Keratinocyte (primary cell): ENCODE measurements around the gene MCOLN3. TPM values are rescaled to one million over a fixed set of nuclear protein-coding genes. Genes with fewer than 3 reads are reported as not detected.

Experiments
- DNase-seq: peaks from one replicate; pipeline ENCODE4 v3.0.0-alpha.2; 2011; ENCODE audit warnings: low read depth, missing footprints, low spot score
- FAIRE-seq: peaks from 2 replicates; lab custom pipeline; 2011; peaks lifted over from hg19 to GRCh38; lab: Jason Lieb, UNC
- H2AFZ ChIP-seq: 2 replicates; pipeline ENCODE4 v1.6.0; 2012; ENCODE audit warnings: low read length, control low read depth, inconsistent platforms; ENCODE audit not compliant: control insufficient read depth
- H3K27ac ChIP-seq: 2 replicates; pipeline ENCODE4 v1.5.1; 2011; ENCODE audit warnings: low read length; ENCODE audit not compliant: control insufficient read depth, insufficient read depth
- H3K27me3 ChIP-seq: 3 replicates; pipeline ENCODE4 v1.6.0; 2011; ENCODE audit warnings: low read length; ENCODE audit not compliant: control insufficient read depth, insufficient read depth; ENCODE audit errors: extremely low read depth
- H3K36me3 ChIP-seq, 2 experiments: 2 replicates in 1 of 2; 3 replicates in 1 of 2; pipeline ENCODE4 v1.5.1; 2011; ENCODE audit warnings: low read length in 2 of 2, mild to moderate bottlenecking in 1 of 2; ENCODE audit not compliant: control insufficient read depth in 2 of 2, insufficient read depth in 2 of 2; ENCODE audit errors: extremely low read depth in 1 of 2
- H3K4me1 ChIP-seq: 3 replicates; pipeline ENCODE4 v1.5.1; 2011; ENCODE audit warnings: low read length; ENCODE audit not compliant: control insufficient read depth, insufficient read depth; ENCODE audit errors: extremely low read depth
- H3K4me2 ChIP-seq: 3 replicates; pipeline ENCODE4 v1.6.0; 2011; ENCODE audit warnings: low read depth, low read length; ENCODE audit not compliant: control insufficient read depth, insufficient read depth; ENCODE audit errors: extremely low read depth
- H3K4me3 ChIP-seq, 3 experiments: fragments of 200-600 bp in 1 of 3; sonication (generic) in 1 of 3; 2 replicates in 2 of 3; 3 replicates in 1 of 3; pipeline ENCODE4 v1.5.1; 2011 to 2016; ENCODE audit warnings: low read length in 3 of 3, mild to moderate bottlenecking in 3 of 3, control low read depth in 2 of 3, inconsistent platforms in 1 of 3, low read depth in 1 of 3, mixed read lengths in 1 of 3, mixed run types in 1 of 3, moderate library complexity in 1 of 3; ENCODE audit not compliant: control insufficient read depth in 2 of 3, insufficient read depth in 2 of 3; ENCODE audit errors: extremely low read depth in 1 of 3
- H3K79me2 ChIP-seq: 2 replicates; pipeline ENCODE4 v1.6.0; 2012; ENCODE audit warnings: low read length; ENCODE audit not compliant: control insufficient read depth, insufficient read depth
- H3K9ac ChIP-seq: 3 replicates; pipeline ENCODE4 v1.6.0; 2011; ENCODE audit warnings: low read length; ENCODE audit not compliant: control insufficient read depth, insufficient read depth; ENCODE audit errors: extremely low read depth
- H3K9me1 ChIP-seq: 3 replicates; pipeline ENCODE4 v1.6.0; 2011; ENCODE audit warnings: low read length; ENCODE audit not compliant: control insufficient read depth, insufficient read depth; ENCODE audit errors: extremely low read depth
- H3K9me3 ChIP-seq: 2 replicates; pipeline ENCODE4 v1.5.1; 2012; ENCODE audit warnings: low read depth, low read length; ENCODE audit not compliant: control insufficient read depth
- H4K20me1 ChIP-seq: 3 replicates; pipeline ENCODE4 v1.6.0; 2011; ENCODE audit warnings: low read length; ENCODE audit not compliant: control insufficient read depth, insufficient read depth; ENCODE audit errors: extremely low read depth
- CTCF ChIP-seq, 3 experiments: IDR thresholded peaks in 1 of 3; conservative IDR thresholded peaks in 1 of 3; optimal IDR thresholded peaks in 1 of 3; 2 replicates in 2 of 3; 3 replicates in 1 of 3; pipeline versions ENCODE3 to v1.5.1; 2011; ENCODE audit warnings: low read length in 3 of 3, mild to moderate bottlenecking in 3 of 3, moderate library complexity in 2 of 3, control low read depth in 1 of 3, inconsistent platforms in 1 of 3; ENCODE audit not compliant: insufficient read depth in 2 of 3; ENCODE audit errors: extremely low read depth in 1 of 3
- EZH2 ChIP-seq: IDR thresholded peaks from one replicate; pipeline ENCODE4 v1.6.1; 2012; ENCODE audit warnings: inconsistent platforms, mild to moderate bottlenecking, low read length, moderate library complexity
- dilution Hi-C: fragments of 300-500 bp; cut with MboI; formaldehyde crosslinking; loops from one replicate; pipeline ENCODE4 v1.7.0; 2020; ENCODE audit warnings: low sequenced_read_pairs; ENCODE audit not compliant: extremely low pct_ligation_motif_present
- polyA plus RNA-seq, 5 experiments: library from polyadenylated mRNA; depleted of rRNA in 3 of 5; stranded (reverse) in 3 of 5; stranded (forward) in 1 of 5; unstranded in 1 of 5; fragments of >200 nt; gene quantifications; 1 replicate in 1 of 5; 2 replicates in 3 of 5; 3 replicates in 1 of 5; pipeline versions ENCODE4 v1.2.1 to v1.2.3, GENCODE V29; 2011 to 2012; ENCODE audit warnings: missing spikeins in 2 of 5, low read depth in 1 of 5, low replicate concordance in 1 of 5

Gene MCOLN3
- polyA plus RNA-seq, 1 donor (not counting 4 experiments of a cell fraction or from before 2014, with no cell fraction given) = 15.4 TPM

DNA sequence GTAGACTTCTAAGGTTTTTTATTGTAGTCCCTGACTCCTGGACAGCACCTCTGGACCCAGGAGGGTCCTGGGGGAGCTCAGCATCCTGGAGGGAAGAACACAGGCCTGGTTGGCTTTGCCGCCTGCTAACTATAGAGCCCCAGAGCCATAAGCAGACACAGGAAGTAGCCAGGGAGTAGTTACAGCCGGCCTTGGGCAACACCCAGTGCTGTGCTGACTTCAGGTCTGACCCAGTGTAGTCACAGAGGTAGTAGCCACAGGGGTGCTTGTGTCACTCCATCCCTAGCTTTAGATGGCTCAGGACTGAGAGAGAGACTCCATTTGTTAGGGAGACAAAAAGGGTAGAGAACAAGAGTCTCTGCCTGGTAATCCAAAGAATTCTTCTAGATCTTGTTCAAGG lies 73.3 kb downstream of the MCOLN3 start:
- no peaks in the 10 kb centered on the region for H3K36me3 ChIP-seq
- no peak for FAIRE-seq

DNA sequence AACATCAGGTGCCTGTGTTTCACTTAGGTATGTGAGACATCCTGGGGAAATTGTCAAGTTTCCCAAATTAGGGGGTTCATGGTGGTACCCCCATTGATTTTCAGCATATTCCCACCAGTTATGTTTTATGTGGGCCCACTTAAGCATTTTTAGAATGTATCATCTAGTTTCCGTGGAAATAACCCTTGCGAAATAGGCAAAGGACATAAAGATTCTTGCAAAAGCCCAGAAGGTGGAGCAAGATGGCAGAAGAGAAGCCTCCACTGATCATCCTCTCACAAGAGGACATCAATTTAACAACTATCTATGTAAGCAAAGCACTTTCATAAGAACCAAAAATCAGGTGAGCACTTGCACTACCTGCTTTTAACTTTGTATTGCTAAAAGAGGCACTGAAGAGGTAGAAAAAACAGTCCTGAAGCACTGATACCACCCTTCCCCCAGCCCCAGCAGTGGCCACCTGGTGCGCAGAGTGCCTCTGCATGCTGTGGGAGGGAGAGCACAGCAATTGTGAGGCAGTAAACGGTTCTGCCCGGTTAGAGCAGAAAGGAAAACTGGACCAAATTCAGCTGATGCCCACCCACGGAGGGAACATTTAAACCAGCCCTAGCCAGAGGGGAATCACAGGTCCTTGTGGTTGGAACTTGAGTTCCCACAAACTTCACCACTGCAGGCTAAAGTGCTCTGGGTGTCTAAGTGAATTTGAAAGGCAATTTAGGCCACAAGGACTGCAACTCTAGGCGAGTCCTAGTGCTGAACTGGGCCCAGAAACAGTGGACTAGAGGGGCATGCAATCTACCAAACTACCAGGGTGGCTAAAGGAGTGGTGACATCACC lies 74.6 kb downstream of the MCOLN3 start:
- Histone ChIP-seq H2AFZ (no peak overlapping the region), H3K27me3 (no peaks in the 10 kb centered on the region), H3K36me3 (no peaks in the 10 kb centered on the region), H3K9ac (no peak overlapping the region), H3K9me1 (no peaks in the 10 kb centered on the region), H4K20me1 (no peaks in the 10 kb centered on the region), H3K4me3 (no peak overlapping the region), H3K27ac (no peak overlapping the region), H3K4me2 (no peak overlapping the region), H3K4me1 (no peaks in the 10 kb centered on the region), H3K79me2 (no peaks in the 10 kb centered on the region), H3K9me3 (no peaks in the 10 kb centered on the region)
- FAIRE-seq = no peak
- TF ChIP-seq CTCF (optimal IDR thresholded peaks at IDR 0.05 in 1 of 3, IDR thresholded peaks at IDR 0.05 in 1 of 3, conservative IDR thresholded peaks at IDR 0.05 in 1 of 3; ENCODE audit: extremely low read depth in 1 of 3, insufficient read depth in 2 of 3, low read length in 3 of 3) (no peak), EZH2 (no peak)
- dilution Hi-C loops = no loop called here
- DNase-seq = no peak

More for the DNA sequence above, 73.3 kb downstream of the MCOLN3 start:
- H3K4me2 ChIP-seq = no peak overlapping the region
- H3K27ac ChIP-seq = no peak overlapping the region
- H3K4me1 ChIP-seq = no peaks in the 10 kb centered on the region
- H4K20me1 ChIP-seq = no peaks in the 10 kb centered on the region
- dilution Hi-C loops = no loop called here
- H2AFZ ChIP-seq = no peak overlapping the region
- TF ChIP-seq CTCF (optimal IDR thresholded peaks at IDR 0.05 in 1 of 3, IDR thresholded peaks at IDR 0.05 in 1 of 3, conservative IDR thresholded peaks at IDR 0.05 in 1 of 3; ENCODE audit: extremely low read depth in 1 of 3, insufficient read depth in 2 of 3, low read length in 3 of 3) = no peak
- TF ChIP-seq EZH2 = no peak
- no peaks in the 10 kb centered on the region for H3K9me3 ChIP-seq
- DNase-seq = no peak
- H3K79me2 ChIP-seq = no peaks in the 10 kb centered on the region
- no peaks in the 10 kb centered on the region for H3K9me1 ChIP-seq
- H3K27me3 ChIP-seq = no peaks in the 10 kb centered on the region
- no peak overlapping the region for H3K9ac ChIP-seq
- H3K4me3 ChIP-seq = no peak overlapping the region
